GM13977 (cell line): Measurements from ENCODE around the gene NLRC5.
"Not testable (repeated sequence)": the region's sequence is repeated elsewhere in the genome, so short reads cannot be mapped to it uniquely, and the experiment has no call there.

ENCODE experiments used
- DNase-seq: peaks from one replicate; pipeline ENCODE4 v3.0.0; 2012; ENCODE audit warnings: low spot score
- in situ Hi-C: fragments of 300-500 bp; cut with MboI; formaldehyde crosslinking; loops from one replicate; pipeline ENCODE4 v1.12.0; 2022; ENCODE audit warnings: low sequenced_read_pairs, low pct_unique_long_range_greater_than_20kb, mixed read lengths, inconsistent platforms; ENCODE audit not compliant: unreplicated experiment
- TF ChIP-seq, protein P1 (sequence below): IDR thresholded peaks from 2 replicates; pipeline ENCODE4 v1.5.1; 2012; ENCODE audit warnings: mild to moderate bottlenecking, control low read depth; ENCODE audit not compliant: insufficient read depth; ENCODE audit errors: extremely low read depth, missing control alignments

Gene NLRC5

DNA sequence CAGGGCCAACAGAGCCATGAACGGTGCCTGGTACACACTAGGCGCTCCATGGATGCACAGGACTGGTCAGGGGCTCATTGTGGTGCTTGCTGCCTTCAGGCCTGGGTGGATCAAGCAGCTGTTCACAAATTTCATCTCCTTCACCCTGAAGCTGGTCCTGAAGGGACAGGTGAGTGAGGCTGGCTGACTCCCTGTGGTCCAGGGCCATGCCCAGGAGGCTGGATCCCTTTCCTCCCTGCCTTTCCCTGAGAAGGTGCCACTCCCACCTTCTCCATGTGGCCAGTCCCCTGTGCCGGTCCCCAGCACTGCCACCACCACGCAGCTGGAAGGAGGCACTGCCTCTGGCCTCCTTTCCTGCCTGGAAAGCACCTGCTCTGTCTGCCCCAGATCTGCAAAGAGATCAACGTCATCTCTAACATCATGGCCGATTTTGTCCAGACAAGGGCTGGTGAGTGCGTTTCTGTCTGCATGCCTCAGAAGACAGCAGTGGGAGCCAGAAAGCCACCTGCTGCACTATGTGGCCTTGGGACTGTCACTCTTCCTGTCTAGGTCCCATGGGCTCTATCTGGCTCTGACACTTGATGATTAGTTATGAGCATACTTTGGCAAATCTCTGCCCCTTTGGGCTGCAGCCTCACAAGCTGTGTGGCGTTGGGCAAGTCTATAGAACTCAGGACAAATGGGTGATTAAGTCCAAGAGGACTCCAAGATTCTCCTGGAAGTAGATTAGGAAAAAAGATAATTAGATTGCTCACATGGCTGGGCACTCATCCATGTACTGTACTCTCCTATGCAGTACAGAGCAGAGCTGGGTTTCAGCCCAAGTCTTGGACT is 18.2 kb upstream of the NLRC5 start:
- in situ Hi-C loops, result no loop called here
- peak; percentile 57 for DNase-seq
- TF ChIP-seq, protein P1, sequence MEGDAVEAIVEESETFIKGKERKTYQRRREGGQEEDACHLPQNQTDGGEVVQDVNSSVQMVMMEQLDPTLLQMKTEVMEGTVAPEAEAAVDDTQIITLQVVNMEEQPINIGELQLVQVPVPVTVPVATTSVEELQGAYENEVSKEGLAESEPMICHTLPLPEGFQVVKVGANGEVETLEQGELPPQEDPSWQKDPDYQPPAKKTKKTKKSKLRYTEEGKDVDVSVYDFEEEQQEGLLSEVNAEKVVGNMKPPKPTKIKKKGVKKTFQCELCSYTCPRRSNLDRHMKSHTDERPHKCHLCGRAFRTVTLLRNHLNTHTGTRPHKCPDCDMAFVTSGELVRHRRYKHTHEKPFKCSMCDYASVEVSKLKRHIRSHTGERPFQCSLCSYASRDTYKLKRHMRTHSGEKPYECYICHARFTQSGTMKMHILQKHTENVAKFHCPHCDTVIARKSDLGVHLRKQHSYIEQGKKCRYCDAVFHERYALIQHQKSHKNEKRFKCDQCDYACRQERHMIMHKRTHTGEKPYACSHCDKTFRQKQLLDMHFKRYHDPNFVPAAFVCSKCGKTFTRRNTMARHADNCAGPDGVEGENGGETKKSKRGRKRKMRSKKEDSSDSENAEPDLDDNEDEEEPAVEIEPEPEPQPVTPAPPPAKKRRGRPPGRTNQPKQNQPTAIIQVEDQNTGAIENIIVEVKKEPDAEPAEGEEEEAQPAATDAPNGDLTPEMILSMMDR, result peak; percentile 17

- in situ Hi-C loops, result no loop called here
- TF ChIP-seq, protein P1, result no peak
- no peak for DNase-seq
Observed at GRCh38 chr16:56971768-56972043, 17.7 kb upstream of the NLRC5 start.

DNA sequence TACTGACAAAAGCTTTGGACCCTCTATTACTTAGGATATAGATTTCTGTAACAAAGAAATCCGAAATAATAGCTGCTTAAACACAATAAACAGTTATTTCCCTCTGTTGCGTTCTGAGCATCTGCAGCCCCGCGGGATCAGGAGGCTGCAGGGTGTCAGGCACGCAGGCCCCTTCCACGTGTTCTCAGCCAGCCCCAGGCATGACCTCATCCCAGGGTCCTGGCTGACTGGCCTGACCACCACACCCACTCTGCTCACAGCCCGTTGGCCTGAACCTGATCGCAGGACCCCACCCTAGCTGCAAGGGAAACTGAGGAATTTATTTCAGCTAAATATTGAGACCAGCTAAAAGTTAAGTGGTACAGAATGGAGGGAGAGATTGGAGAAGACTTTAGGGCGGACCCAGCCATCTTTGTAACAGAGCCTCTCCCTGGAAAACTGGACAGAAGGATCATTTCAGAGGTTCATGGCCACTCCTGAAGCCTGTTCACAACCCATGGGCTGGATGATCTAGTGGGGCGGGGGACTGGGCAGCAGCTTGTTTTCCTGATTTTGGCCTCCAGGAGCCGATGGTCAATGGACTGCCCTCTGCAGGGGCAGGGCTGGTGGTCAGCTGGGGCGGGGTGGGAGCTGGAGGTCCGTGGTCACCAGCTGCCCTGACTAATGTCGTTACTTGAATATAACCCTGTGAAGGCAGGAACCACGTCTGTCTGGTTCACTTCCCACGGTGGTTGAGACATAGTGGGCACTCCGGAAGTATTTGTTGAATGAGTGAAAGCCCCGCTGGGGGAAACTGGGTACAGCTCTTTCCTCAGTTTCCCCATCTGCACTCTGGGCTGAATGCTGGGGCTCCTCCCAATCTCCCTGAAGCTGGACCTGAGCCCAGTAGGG is 16.7 kb upstream of the NLRC5 start:
- in situ Hi-C loops, result no loop called here
- DNase-seq, result no peak
- TF ChIP-seq, protein P1, result no peak

DNA sequence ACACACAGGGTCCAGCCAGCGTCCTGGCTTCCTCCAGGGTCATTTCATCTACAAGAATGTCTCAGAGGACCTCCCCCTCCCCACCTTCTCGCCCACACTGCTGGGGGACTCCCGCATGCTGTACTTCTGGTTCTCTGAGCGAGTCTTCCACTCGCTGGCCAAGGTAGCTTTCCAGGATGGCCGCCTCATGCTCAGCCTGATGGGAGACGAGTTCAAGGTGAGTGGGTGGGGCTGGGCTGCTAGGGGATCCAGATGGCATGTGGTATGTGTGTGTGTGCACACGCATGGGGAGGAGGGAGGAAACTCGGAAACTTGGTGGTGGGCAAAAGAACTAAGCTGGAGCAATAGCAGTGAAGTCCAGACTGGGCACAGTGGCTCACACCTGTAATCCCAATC is 16.1 kb upstream of the NLRC5 start:
- in situ Hi-C loops, result no loop called here
- no peak for DNase-seq
- TF ChIP-seq, protein P1, result no peak

- in situ Hi-C loops, DNase-seq: not testable (repeated sequence)
Observed at GRCh38 chr16:56973899-56974298, 15.5 kb upstream of the NLRC5 start.

GRCh38 chr16:56974549-56975300 is 14.6 kb upstream of the NLRC5 start:
- no peak for DNase-seq
- in situ Hi-C loops, result no loop called here
- TF ChIP-seq, protein P1, result no peak
